Measurements from ENCODE around the gene CADPS.

- TF ChIP-seq, protein P1, sequence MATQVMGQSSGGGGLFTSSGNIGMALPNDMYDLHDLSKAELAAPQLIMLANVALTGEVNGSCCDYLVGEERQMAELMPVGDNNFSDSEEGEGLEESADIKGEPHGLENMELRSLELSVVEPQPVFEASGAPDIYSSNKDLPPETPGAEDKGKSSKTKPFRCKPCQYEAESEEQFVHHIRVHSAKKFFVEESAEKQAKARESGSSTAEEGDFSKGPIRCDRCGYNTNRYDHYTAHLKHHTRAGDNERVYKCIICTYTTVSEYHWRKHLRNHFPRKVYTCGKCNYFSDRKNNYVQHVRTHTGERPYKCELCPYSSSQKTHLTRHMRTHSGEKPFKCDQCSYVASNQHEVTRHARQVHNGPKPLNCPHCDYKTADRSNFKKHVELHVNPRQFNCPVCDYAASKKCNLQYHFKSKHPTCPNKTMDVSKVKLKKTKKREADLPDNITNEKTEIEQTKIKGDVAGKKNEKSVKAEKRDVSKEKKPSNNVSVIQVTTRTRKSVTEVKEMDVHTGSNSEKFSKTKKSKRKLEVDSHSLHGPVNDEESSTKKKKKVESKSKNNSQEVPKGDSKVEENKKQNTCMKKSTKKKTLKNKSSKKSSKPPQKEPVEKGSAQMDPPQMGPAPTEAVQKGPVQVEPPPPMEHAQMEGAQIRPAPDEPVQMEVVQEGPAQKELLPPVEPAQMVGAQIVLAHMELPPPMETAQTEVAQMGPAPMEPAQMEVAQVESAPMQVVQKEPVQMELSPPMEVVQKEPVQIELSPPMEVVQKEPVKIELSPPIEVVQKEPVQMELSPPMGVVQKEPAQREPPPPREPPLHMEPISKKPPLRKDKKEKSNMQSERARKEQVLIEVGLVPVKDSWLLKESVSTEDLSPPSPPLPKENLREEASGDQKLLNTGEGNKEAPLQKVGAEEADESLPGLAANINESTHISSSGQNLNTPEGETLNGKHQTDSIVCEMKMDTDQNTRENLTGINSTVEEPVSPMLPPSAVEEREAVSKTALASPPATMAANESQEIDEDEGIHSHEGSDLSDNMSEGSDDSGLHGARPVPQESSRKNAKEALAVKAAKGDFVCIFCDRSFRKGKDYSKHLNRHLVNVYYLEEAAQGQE (IDR thresholded peaks at IDR 0.05; ENCODE audit: insufficient replicate concordance, low read depth): no peak
- TF ChIP-seq, protein P2, sequence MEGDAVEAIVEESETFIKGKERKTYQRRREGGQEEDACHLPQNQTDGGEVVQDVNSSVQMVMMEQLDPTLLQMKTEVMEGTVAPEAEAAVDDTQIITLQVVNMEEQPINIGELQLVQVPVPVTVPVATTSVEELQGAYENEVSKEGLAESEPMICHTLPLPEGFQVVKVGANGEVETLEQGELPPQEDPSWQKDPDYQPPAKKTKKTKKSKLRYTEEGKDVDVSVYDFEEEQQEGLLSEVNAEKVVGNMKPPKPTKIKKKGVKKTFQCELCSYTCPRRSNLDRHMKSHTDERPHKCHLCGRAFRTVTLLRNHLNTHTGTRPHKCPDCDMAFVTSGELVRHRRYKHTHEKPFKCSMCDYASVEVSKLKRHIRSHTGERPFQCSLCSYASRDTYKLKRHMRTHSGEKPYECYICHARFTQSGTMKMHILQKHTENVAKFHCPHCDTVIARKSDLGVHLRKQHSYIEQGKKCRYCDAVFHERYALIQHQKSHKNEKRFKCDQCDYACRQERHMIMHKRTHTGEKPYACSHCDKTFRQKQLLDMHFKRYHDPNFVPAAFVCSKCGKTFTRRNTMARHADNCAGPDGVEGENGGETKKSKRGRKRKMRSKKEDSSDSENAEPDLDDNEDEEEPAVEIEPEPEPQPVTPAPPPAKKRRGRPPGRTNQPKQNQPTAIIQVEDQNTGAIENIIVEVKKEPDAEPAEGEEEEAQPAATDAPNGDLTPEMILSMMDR (IDR thresholded peaks at IDR 0.05; ENCODE audit: insufficient read depth, low read length): no peak
These were observed 343.2 kb downstream of the CADPS start for GRCh38 chr3:62531981-62532380.
